H9 (cell line): ENCODE data around the gene PAM. TPM values are rescaled to one million over a fixed set of nuclear protein-coding genes. Genes with fewer than 3 reads are reported as not detected.

ENCODE experiments used
- DNase-seq: peaks from one replicate; pipeline ENCODE4 v3.0.0-alpha.2; 2017
- H2AFZ ChIP-seq: one replicate; pipeline ENCODE4 v1.6.1; 2013; ENCODE audit warnings: mild to moderate bottlenecking, low read length, control low read depth, moderate library complexity
- H2AK5ac ChIP-seq: 2 replicates; pipeline ENCODE4 v1.6.1; 2013; ENCODE audit warnings: low read length, control low read depth, mixed read lengths; ENCODE audit not compliant: insufficient read length
- H2BK120ac ChIP-seq: one replicate; pipeline ENCODE4 v1.6.1; 2013; ENCODE audit warnings: low read depth, mild to moderate bottlenecking, low read length, control low read depth, inconsistent platforms; ENCODE audit not compliant: poor library complexity, severe bottlenecking
- H2BK12ac ChIP-seq: 2 replicates; pipeline ENCODE4 v1.6.1; 2013; ENCODE audit warnings: low read length, control low read depth, mixed read lengths, low read depth; ENCODE audit not compliant: insufficient read length
- H2BK15ac ChIP-seq: 2 replicates; pipeline ENCODE4 v1.6.1; 2013; ENCODE audit warnings: low read depth, low read length, control low read depth
- H2BK20ac ChIP-seq: one replicate; pipeline ENCODE4 v1.6.1; 2013; ENCODE audit warnings: low read depth, mild to moderate bottlenecking, low read length, control low read depth, inconsistent platforms; ENCODE audit not compliant: poor library complexity, severe bottlenecking
- H2BK5ac ChIP-seq: 2 replicates; pipeline ENCODE4 v1.6.1; 2013; ENCODE audit warnings: low read length, control low read depth, mixed read lengths; ENCODE audit not compliant: insufficient read length
- H3K14ac ChIP-seq: 2 replicates; pipeline ENCODE4 v1.6.1; 2013; ENCODE audit warnings: low read length, control low read depth; ENCODE audit not compliant: insufficient read depth
- H3K18ac ChIP-seq: 2 replicates; pipeline ENCODE4 v1.6.1; 2013; ENCODE audit warnings: low read depth, mild to moderate bottlenecking, mixed read lengths, low read length, control low read depth; ENCODE audit not compliant: insufficient read length
- H3K23ac ChIP-seq: 2 replicates; pipeline ENCODE4 v1.6.1; 2013; ENCODE audit warnings: low read length, control low read depth, mixed read lengths, low read depth; ENCODE audit not compliant: insufficient read length
- H3K23me2 ChIP-seq: 2 replicates; pipeline ENCODE4 v1.6.1; 2013; ENCODE audit warnings: low read depth, mild to moderate bottlenecking, mixed read lengths, low read length, control low read depth; ENCODE audit not compliant: insufficient read length, poor library complexity, severe bottlenecking
- H3K27ac ChIP-seq: 2 replicates; pipeline ENCODE4 v1.5.1; 2013; ENCODE audit warnings: low read length, control low read depth, mixed read lengths, low read depth; ENCODE audit not compliant: insufficient read length
- H3K27me3 ChIP-seq: 2 replicates; pipeline ENCODE4 v1.6.1; 2013; ENCODE audit warnings: low read length, control low read depth, inconsistent platforms; ENCODE audit not compliant: insufficient read depth
- H3K4ac ChIP-seq: 2 replicates; pipeline ENCODE4 v1.6.1; 2013; ENCODE audit warnings: low read depth, mild to moderate bottlenecking, control low read depth, inconsistent platforms, low read length, moderate library complexity
- H3K4me1 ChIP-seq: 2 replicates; pipeline ENCODE4 v1.6.1; 2013; ENCODE audit warnings: low read length, control low read depth, inconsistent platforms; ENCODE audit not compliant: insufficient read depth
- H3K4me2 ChIP-seq: 2 replicates; pipeline ENCODE4 v1.6.1; 2013; ENCODE audit warnings: low read length, control low read depth, mixed read lengths; ENCODE audit not compliant: insufficient read length, insufficient read depth
- H3K56ac ChIP-seq: 2 replicates; pipeline ENCODE4 v1.6.1; 2013; ENCODE audit warnings: low read depth, mild to moderate bottlenecking, mixed read lengths, low read length, control low read depth; ENCODE audit not compliant: insufficient read length
- H3K79me1 ChIP-seq: 2 replicates; pipeline ENCODE4 v1.6.1; 2013; ENCODE audit warnings: low read depth, mild to moderate bottlenecking, moderate library complexity, low read length, control low read depth, inconsistent platforms; ENCODE audit not compliant: insufficient read depth, poor library complexity, severe bottlenecking
- H3K79me2 ChIP-seq: 2 replicates; pipeline ENCODE4 v1.6.1; 2013; ENCODE audit warnings: low read length, control low read depth, inconsistent platforms; ENCODE audit not compliant: insufficient read depth
- H3K9ac ChIP-seq: 2 replicates; pipeline ENCODE4 v1.6.1; 2013; ENCODE audit warnings: low read length, control low read depth, mixed read lengths; ENCODE audit not compliant: insufficient read length; ENCODE audit errors: extremely low read depth
- H3K9me3 ChIP-seq: one replicate; pipeline ENCODE4 v1.6.1; 2013; ENCODE audit warnings: low read depth, low read length, inconsistent platforms; ENCODE audit not compliant: control insufficient read depth
- H3T11ph ChIP-seq: one replicate; pipeline ENCODE4 v1.6.1; 2013; ENCODE audit warnings: mild to moderate bottlenecking, low read length, control low read depth, inconsistent platforms
- H4K20me1 ChIP-seq: one replicate; pipeline ENCODE4 v1.6.1; 2013; ENCODE audit not compliant: control insufficient read depth, insufficient read length, insufficient read depth
- H4K5ac ChIP-seq: 2 replicates; pipeline ENCODE4 v1.6.1; 2013; ENCODE audit warnings: low read depth, mild to moderate bottlenecking, mixed read lengths, low read length, control low read depth; ENCODE audit not compliant: insufficient read length
- H4K8ac ChIP-seq: replicated peaks from 2 replicates; pipeline ENCODE4 v1.6.1; 2013; ENCODE audit warnings: low read length, control low read depth, mixed read lengths, low read depth; ENCODE audit not compliant: insufficient read length
- H4K91ac ChIP-seq: 2 replicates; pipeline ENCODE4 v1.6.1; 2013; ENCODE audit warnings: low read depth, mild to moderate bottlenecking, moderate library complexity, mixed read lengths, low read length, control low read depth; ENCODE audit not compliant: insufficient read length
- H3K27ac Mint-ChIP-seq, 3 experiments: 2 replicates in 2 of 3; 3 replicates in 1 of 3; pipeline ENCODE4 v1.8.0; 2020 to 2021; ENCODE audit warnings: mixed read lengths in 3 of 3, mild to moderate bottlenecking in 1 of 3, moderate library complexity in 1 of 3
- H3K27me3 Mint-ChIP-seq: 2 replicates; pipeline ENCODE4 v1.8.0; 2021; ENCODE audit warnings: low read depth, mild to moderate bottlenecking, moderate library complexity, mixed read lengths
- H3K36me3 Mint-ChIP-seq, 3 experiments: 2 replicates in 2 of 3; 3 replicates in 1 of 3; pipeline ENCODE4 v1.8.0; 2020 to 2021; ENCODE audit warnings: low read depth in 3 of 3, mixed read lengths in 3 of 3; ENCODE audit not compliant: insufficient read depth in 1 of 3
- H3K4me1 Mint-ChIP-seq, 2 experiments: 2 replicates each; pipeline ENCODE4 v1.8.0; 2020; ENCODE audit warnings: mixed read lengths in 2 of 2
- H3K4me3 Mint-ChIP-seq, 2 experiments: 2 replicates in 1 of 2; 3 replicates in 1 of 2; pipeline ENCODE4 v1.8.0; 2020 to 2021; ENCODE audit warnings: mild to moderate bottlenecking in 2 of 2, mixed read lengths in 2 of 2, moderate library complexity in 1 of 2
- H3K9me3 Mint-ChIP-seq, 2 experiments: 2 replicates in 1 of 2; 3 replicates in 1 of 2; pipeline ENCODE4 v1.8.0; 2020; ENCODE audit warnings: mild to moderate bottlenecking in 2 of 2, mixed read lengths in 2 of 2, moderate library complexity in 1 of 2
- WGBS: extraction: QIAGEN DNeasy Blood & Tissue Kit; methylation state at CpG from one replicate; pipeline ENCODE4 v1.1.7; 2013; ENCODE audit warnings: missing lambda C conversion rate, low lambda C conversion rate, mixed read lengths; ENCODE audit not compliant: insufficient read length; ENCODE audit errors: extremely low coverage; 5-methylcytosine and 5-hydroxymethylcytosine counted together
- total RNA-seq: library from RNA; stranded (reverse); gene quantifications from 2 replicates; pipeline ENCODE4 v1.2.1, GENCODE V29; 2021
- TF ChIP-seq, protein P1 (sequence below): fragments of 200-600 bp; sonication (generic); conservative IDR thresholded peaks from 3 replicates; pipeline ENCODE4 v1.8.0; 2021; ENCODE audit warnings: antibody characterized with exemption, mild to moderate bottlenecking

Gene PAM
- total RNA-seq, 1 experiment from 2014 or later, result 31.5 TPM

DNA sequence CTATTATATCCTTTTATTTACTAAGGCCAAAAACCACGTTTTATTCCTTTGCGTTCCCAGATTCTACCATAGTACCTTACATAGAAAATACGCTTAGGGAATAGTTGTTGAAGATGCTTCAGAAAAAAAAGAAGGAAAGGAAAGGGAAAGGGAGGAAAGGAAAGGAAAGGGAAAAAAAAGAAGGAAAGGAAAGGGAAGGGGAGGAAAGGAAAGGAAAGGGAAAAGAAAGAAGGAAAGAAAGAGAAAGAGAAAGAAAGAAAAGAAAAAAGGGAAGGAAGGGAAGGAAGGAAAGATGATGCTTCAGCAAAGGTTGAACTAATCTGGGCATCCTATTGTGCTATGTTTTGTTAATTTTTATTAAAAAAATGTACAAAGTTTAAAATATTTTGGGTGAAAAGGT is 233.4 kb downstream of the PAM start:
- peaks cover 0 to 7% of the 10 kb centered on the region in 2 experiments; a peak in 2 of 5 replicates for H3K9me3 Mint-ChIP-seq
- WGBS, result no CpG with 5 or more reads among the region's 3 CpGs
- H2AFZ ChIP-seq, result no peak overlapping the region

More for the DNA sequence above, 233.4 kb downstream of the PAM start:
- Mint-ChIP-seq H3K27ac (no peak overlapping the region), H3K4me3 (no peak overlapping the region), H3K27me3 (no peaks in the 10 kb centered on the region), H3K36me3 (peaks cover 0 to 4% (median 0%) of the 10 kb centered on the region in 3 experiments; a peak in 2 of 7 replicates), H3K4me1 (peaks cover 3 to 5% of the 10 kb centered on the region in 2 experiments; a peak in 3 of 4 replicates)
- Histone ChIP-seq H3K9me3 (no peaks in the 10 kb centered on the region), H3K4me1 (no peaks in the 10 kb centered on the region), H3K4me2 (no peak overlapping the region), H3K79me1 (no peaks in the 10 kb centered on the region), H4K20me1 (no peaks in the 10 kb centered on the region), H2BK5ac (no peak overlapping the region), H4K8ac (no peak overlapping the region), H4K91ac (no peak overlapping the region), H2BK120ac (no peak overlapping the region), H3K27me3 (no peaks in the 10 kb centered on the region), H2AK5ac (no peak overlapping the region), H2BK20ac (no peak overlapping the region), H3K14ac (no peak overlapping the region), H3K23me2 (no peaks in the 10 kb centered on the region), H3K27ac (no peak overlapping the region), H3K9ac (no peak overlapping the region), H3K23ac (no peak overlapping the region), H4K5ac (no peak overlapping the region), H3T11ph (no peak overlapping the region), H2BK15ac (no peak overlapping the region), H3K56ac (no peak overlapping the region), H3K18ac (no peak overlapping the region), H3K79me2 (no peaks in the 10 kb centered on the region), H3K4ac (no peak overlapping the region), H2BK12ac (no peak overlapping the region)
- no peak for DNase-seq
- TF ChIP-seq, protein P1, sequence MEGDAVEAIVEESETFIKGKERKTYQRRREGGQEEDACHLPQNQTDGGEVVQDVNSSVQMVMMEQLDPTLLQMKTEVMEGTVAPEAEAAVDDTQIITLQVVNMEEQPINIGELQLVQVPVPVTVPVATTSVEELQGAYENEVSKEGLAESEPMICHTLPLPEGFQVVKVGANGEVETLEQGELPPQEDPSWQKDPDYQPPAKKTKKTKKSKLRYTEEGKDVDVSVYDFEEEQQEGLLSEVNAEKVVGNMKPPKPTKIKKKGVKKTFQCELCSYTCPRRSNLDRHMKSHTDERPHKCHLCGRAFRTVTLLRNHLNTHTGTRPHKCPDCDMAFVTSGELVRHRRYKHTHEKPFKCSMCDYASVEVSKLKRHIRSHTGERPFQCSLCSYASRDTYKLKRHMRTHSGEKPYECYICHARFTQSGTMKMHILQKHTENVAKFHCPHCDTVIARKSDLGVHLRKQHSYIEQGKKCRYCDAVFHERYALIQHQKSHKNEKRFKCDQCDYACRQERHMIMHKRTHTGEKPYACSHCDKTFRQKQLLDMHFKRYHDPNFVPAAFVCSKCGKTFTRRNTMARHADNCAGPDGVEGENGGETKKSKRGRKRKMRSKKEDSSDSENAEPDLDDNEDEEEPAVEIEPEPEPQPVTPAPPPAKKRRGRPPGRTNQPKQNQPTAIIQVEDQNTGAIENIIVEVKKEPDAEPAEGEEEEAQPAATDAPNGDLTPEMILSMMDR, result no peak
